Body of pancreas (tissue), 4 donors: Measurements from ENCODE around the gene FDCSP. TPM values are rescaled to one million over a fixed set of nuclear protein-coding genes. Genes with fewer than 3 reads are reported as not detected.
A peak's percentile ranks its signal among the peaks of the same experiment; 100 is the strongest.

ENCODE experiments used
- ATAC-seq: fragments of 150-250 bp; one replicate; pipeline ENCODE4 v1.9.1; 2016
- DNase-seq, 4 donors: peaks; one replicate each; pipeline ENCODE4 v3.0.0-alpha.2; 2019
- H3K27ac ChIP-seq, 4 donors: fragments of 200-600 bp; sonication (generic); 1 replicate in 3 of 4; 2 replicates in 1 of 4; pipeline versions ENCODE4 v1.5.1 to v1.6.1; 2016 to 2019; ENCODE audit warnings: mild to moderate bottlenecking in 1 of 4, mixed read lengths in 1 of 4, moderate library complexity in 1 of 4
- H3K27me3 ChIP-seq, 2 donors: fragments of 200-600 bp; sonication (generic); one replicate each; pipeline ENCODE4 v1.6.0; 2016; ENCODE audit warnings: mild to moderate bottlenecking in 1 of 2
- H3K36me3 ChIP-seq, 2 donors: fragments of 200-600 bp; sonication (generic); replicated peaks in 1 of 2; 2 replicates each; pipeline ENCODE4 v1.5.1; 2016; ENCODE audit warnings: low read depth in 2 of 2; ENCODE audit not compliant: insufficient read depth in 1 of 2
- H3K4me1 ChIP-seq: fragments of 200-600 bp; sonication (generic); one replicate; pipeline ENCODE4 v1.6.0; 2016
- H3K4me3 ChIP-seq, 2 donors: fragments of 200-600 bp; sonication (generic); 1 replicate in 1 of 2; 2 replicates in 1 of 2; pipeline ENCODE4 v1.5.1; 2016 to 2019
- H3K9me3 ChIP-seq, 3 donors: fragments of 200-600 bp; sonication (generic); 1 replicate in 2 of 3; 2 replicates in 1 of 3; pipeline ENCODE4 v1.5.1; 2016
- POLR2A ChIP-seq, 3 donors: fragments of 450-650 bp; IDR thresholded peaks; one replicate each; pipeline ENCODE4 v1.6.1; 2016; ENCODE audit warnings: antibody characterized with exemption in 3 of 3, mild to moderate bottlenecking in 2 of 3
- WGBS, 2 donors: methylation state at CpG; one replicate each; pipeline ENCODE4 v1.1.5; 2017; 5-methylcytosine and 5-hydroxymethylcytosine counted together
- intact Hi-C: fragments of 100-400 bp; cut with DNase I; formaldehyde crosslinking; loops from one replicate; pipeline ENCODE4 v1.15.1; 2023
- total RNA-seq, 2 donors: library from RNA; depleted of rRNA; stranded (reverse); fragments of >200 nt; gene quantifications; one replicate each; pipeline ENCODE4 v1.1.0, GENCODE V29; 2016
- TF ChIP-seq, protein P1 (sequence below), 7 experiments: fragments of 450-650 bp in 4 of 7; fragments of 200-600 bp in 3 of 7; sonication (generic) in 3 of 7; IDR thresholded peaks; one replicate each; pipeline ENCODE4 v1.5.1; 2016 to 2019; ENCODE audit warnings: antibody characterized with exemption in 7 of 7

FDCSP gene
- total RNA-seq, 2 donors from 2014 or later: not detected

DNA sequence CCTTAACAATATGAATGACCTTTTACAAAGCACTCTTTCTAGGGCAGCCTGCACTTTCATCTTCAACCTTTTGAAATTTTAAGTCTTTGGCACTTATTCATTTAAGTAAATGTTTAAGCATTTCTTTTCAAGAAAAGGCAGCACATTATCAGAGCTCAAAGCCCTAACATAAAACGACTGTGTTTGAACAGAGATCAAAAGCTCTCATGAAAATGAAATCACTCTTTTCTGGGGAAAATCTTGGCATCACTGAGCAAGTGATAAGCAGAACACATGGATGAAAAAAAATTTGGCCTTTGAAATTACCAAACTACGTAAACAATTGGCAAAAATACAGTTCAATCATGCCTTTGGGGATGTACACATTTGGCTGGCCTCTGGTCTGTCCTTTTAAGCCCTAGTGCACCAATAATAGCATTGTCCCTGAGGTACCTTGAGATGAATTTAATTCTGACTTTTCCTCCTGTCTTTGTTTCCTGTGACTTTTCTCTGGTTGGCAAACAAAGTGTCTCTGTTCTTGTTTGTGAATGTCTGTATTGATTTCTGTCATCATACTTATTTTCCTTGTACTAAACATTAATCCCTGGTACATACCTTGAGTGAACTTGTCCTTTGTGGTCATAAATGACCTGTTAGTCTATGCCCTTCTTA is 43.3 kb upstream of the FDCSP start:
- ATAC-seq: peak; percentile 75
- TF ChIP-seq, protein P1, sequence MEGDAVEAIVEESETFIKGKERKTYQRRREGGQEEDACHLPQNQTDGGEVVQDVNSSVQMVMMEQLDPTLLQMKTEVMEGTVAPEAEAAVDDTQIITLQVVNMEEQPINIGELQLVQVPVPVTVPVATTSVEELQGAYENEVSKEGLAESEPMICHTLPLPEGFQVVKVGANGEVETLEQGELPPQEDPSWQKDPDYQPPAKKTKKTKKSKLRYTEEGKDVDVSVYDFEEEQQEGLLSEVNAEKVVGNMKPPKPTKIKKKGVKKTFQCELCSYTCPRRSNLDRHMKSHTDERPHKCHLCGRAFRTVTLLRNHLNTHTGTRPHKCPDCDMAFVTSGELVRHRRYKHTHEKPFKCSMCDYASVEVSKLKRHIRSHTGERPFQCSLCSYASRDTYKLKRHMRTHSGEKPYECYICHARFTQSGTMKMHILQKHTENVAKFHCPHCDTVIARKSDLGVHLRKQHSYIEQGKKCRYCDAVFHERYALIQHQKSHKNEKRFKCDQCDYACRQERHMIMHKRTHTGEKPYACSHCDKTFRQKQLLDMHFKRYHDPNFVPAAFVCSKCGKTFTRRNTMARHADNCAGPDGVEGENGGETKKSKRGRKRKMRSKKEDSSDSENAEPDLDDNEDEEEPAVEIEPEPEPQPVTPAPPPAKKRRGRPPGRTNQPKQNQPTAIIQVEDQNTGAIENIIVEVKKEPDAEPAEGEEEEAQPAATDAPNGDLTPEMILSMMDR (IDR thresholded peaks at IDR 0.05): no peak
- TF ChIP-seq POLR2A (IDR thresholded peaks at IDR 0.05): no peak
- no peaks in the 10 kb centered on the region for H3K36me3 ChIP-seq
- H3K4me3 ChIP-seq: no peak overlapping the region
- WGBS, 2 donors: 9 to 14% methylated on average over 2 of the region's 2 CpGs
- intact Hi-C loops: no loop called here
- H3K9me3 ChIP-seq: no peaks in the 10 kb centered on the region
- H3K27me3 ChIP-seq: no peaks in the 10 kb centered on the region
- H3K27ac ChIP-seq: peak overlapping the region in 2 of 4 donors; percentile 8 to 27
- DNase-seq: no peak
- peaks cover 8% of the 10 kb centered on the region for H3K4me1 ChIP-seq

DNA sequence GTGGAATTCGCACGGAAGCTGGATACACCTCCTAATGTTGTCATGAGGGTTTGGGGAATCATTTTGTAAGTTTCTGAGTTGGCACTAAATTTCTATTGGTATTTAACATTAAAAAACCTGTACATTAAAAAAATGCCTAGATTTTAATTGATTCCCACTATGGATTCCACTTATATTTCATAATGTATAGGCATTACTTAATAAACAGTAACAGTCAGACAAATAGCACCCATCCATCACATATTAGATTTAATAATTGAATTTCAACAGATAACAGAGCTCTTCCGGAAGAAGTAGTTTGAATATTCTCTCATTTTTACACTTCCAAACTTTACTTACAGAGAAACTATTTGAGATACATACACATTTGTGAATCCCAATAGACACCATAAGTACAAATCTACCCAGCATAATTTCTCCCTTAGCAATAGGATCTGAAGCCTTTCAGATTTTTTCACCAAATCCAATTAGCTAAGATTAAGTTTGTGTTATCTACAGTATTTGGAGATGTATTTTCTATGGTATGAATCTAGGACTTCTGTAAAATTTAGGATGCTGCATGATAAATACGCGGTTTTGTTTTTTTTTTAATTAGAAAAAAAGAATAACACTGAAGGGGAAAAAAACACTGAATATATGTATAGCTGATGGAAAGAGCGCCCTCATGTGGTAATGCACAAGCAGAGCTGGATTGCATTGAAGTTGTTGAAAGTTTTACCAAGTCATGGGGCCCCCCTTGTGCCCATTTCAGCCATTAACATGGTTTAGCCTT is 42.6 kb upstream of the FDCSP start:
- intact Hi-C loops: no loop called here

DNA sequence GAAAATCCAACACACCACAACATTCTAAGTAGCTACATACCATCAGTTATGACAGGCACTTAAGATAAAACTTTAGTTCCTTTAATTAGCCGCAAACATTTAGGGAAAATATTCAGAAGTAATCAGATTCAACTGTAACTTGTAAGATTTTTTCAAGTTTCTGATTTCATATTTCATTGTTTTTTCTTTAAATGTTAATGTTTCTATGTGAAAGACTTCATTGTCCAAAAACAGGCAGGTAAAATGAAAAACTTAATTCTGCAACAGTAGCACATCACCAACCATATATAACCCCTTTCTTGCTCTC is 42.0 kb upstream of the FDCSP start:
- H3K36me3 ChIP-seq: no peaks in the 10 kb centered on the region
- WGBS, 2 donors: 35 to 53% methylated on average over 1 of the region's 1 CpG
- TF ChIP-seq, protein P1 (IDR thresholded peaks at IDR 0.05): peak in 2 of 7 experiments; percentile 2 to 3
- TF ChIP-seq POLR2A (IDR thresholded peaks at IDR 0.05): no peak
- H3K4me1 ChIP-seq: peaks cover 8% of the 10 kb centered on the region
- DNase-seq (no peak), ATAC-seq (no peak)
- H3K9me3 ChIP-seq: no peaks in the 10 kb centered on the region
- intact Hi-C loops: no loop called here
- no peaks in the 10 kb centered on the region for H3K27me3 ChIP-seq
- no peak overlapping the region for H3K4me3 ChIP-seq
- no peak overlapping the region for H3K27ac ChIP-seq

More for the DNA sequence above, 42.6 kb upstream of the FDCSP start:
- DNase-seq: peak; percentile 13 to 59 (median 30)
- no peaks in the 10 kb centered on the region for H3K9me3 ChIP-seq
- H3K27me3 ChIP-seq: no peaks in the 10 kb centered on the region
- H3K4me1 ChIP-seq: peaks cover 8% of the 10 kb centered on the region
- TF ChIP-seq, protein P1 (IDR thresholded peaks at IDR 0.05): peak; percentile 28 to 70 (median 51)
- TF ChIP-seq POLR2A (IDR thresholded peaks at IDR 0.05): no peak
- H3K27ac ChIP-seq: peak overlapping the region in 1 of 4 donors; percentile 27
- 27 to 32% methylated on average over 6 of the region's 6 CpGs for WGBS, 2 donors
- no peaks in the 10 kb centered on the region for H3K36me3 ChIP-seq
- H3K4me3 ChIP-seq: no peak overlapping the region
- peak; percentile 41 for ATAC-seq

DNA sequence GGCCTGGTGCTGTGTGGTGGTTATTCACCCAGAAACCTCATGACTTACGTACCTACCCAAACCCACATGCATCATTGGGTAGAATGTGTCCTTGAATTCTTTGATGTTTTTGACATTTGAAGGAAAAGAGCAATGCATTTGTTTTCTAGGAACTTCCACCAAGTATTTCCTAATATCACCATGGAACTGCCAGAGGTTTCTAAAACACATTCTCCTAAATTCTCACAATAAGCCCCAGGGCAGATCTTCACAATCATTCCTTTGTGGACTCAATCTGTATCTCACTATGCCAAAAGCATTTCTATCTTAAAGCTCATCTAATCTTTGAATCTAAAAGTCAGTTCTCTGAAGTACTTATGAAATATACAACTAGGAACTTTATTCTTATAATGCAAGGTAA is 38.7 kb upstream of the FDCSP start:
- TF ChIP-seq, protein P1 (IDR thresholded peaks at IDR 0.05): no peak
- intact Hi-C loops: no loop called here
- ATAC-seq (no peak), DNase-seq (no peak)
- H3K4me1 ChIP-seq: peaks cover 8% of the 10 kb centered on the region
- H3K27ac ChIP-seq: no peak overlapping the region
- no peaks in the 10 kb centered on the region for H3K36me3 ChIP-seq
- no peaks in the 10 kb centered on the region for H3K9me3 ChIP-seq
- 71 to 76% methylated on average over 1 of the region's 1 CpG for WGBS, 2 donors
- no peak overlapping the region for H3K4me3 ChIP-seq
- no peaks in the 10 kb centered on the region for H3K27me3 ChIP-seq
